ENCODE measurements around the gene SCN9A. TPM values are rescaled to one million over a fixed set of nuclear protein-coding genes. Genes with fewer than 3 reads are reported as not detected.

SCN9A gene
- total and polyA plus RNA-seq, 2 of the 8 experiments (the other 6 are each of a cell fraction or from before 2014, with no cell fraction given), result 1.6 to 6.2 TPM

DNA sequence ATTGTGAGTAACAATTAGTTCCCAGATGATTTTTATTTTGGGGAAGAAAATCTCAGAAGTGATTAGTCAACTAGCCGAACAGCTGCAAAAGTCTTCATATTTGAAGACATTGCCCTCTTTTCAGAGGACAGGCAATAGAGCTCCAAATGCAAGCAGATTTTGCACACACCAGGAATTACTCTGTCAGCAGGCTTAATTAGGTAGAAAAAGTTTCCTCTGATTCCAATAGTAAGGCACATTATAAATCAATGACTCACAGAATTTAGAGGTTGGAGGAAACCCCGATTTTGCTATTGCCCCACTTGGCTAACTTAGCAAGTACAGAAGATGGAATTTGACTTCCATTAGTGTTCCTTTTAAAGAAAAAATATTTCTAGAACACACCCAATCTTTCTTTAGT is 217.2 kb downstream of the SCN9A start:
- no peaks in the 10 kb centered on the region for H3K79me1 ChIP-seq (ENCODE audit: low read depth, low read length)
- FAIRE-seq (no peak), DNase-seq (ENCODE audit: low read depth in 1 of 2, low spot score in 2 of 2) (no peak)
- H2BK12ac ChIP-seq (ENCODE audit: low read depth, low read length), result no peak overlapping the region
- H3K23ac ChIP-seq (ENCODE audit: insufficient read length), result no peak overlapping the region
- no peak overlapping the region for H4K8ac ChIP-seq (ENCODE audit: extremely low read depth, insufficient read depth, low read length)
- no peak for TF ChIP-seq POLR2AphosphoS5 (IDR thresholded peaks at IDR 0.05; ENCODE audit: low read depth, low read length)
- no peak for TF ChIP-seq CHD1 (IDR thresholded peaks at IDR 0.05; ENCODE audit: low read depth, low read length)
- TF ChIP-seq RXRA (IDR thresholded peaks at IDR 0.05; ENCODE audit: insufficient read depth, low read depth, low read length), result no peak
- TF ChIP-seq RNF2 (IDR thresholded peaks at IDR 0.05; ENCODE audit: borderline replicate concordance, low read depth, low read length, missing control alignments, poor library complexity, severe bottlenecking), result no peak
- TF ChIP-seq, protein P1, sequence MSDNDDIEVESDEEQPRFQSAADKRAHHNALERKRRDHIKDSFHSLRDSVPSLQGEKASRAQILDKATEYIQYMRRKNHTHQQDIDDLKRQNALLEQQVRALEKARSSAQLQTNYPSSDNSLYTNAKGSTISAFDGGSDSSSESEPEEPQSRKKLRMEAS (IDR thresholded peaks at IDR 0.05), result no peak
- no peak for TF ChIP-seq SIN3A (conservative IDR thresholded peaks at IDR 0.05 in 1 of 2, IDR thresholded peaks at IDR 0.05 in 1 of 2; ENCODE audit: low read depth in 1 of 2, low read length in 2 of 2)
- TF ChIP-seq TEAD4 (IDR thresholded peaks at IDR 0.05; ENCODE audit: low read depth, low read length), result no peak
- TF ChIP-seq PHF8 (conservative IDR thresholded peaks at IDR 0.05; ENCODE audit: low read depth, low read length), result no peak
- TF ChIP-seq KDM5A (IDR thresholded peaks at IDR 0.05; ENCODE audit: low read length), result no peak
- no peak for TF ChIP-seq SP1 (IDR thresholded peaks at IDR 0.05; ENCODE audit: low read depth, low read length)
- TF ChIP-seq, protein P2, sequence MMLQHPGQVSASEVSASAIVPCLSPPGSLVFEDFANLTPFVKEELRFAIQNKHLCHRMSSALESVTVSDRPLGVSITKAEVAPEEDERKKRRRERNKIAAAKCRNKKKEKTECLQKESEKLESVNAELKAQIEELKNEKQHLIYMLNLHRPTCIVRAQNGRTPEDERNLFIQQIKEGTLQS (IDR thresholded peaks at IDR 0.05; ENCODE audit: insufficient read depth, low read depth, low read length), result no peak
- TF ChIP-seq EP300 (IDR thresholded peaks at IDR 0.05; ENCODE audit: borderline replicate concordance in 1 of 2, low read depth in 2 of 2, low read length in 2 of 2), result no peak
- no peaks in the 10 kb centered on the region for H3K9me3 ChIP-seq (ENCODE audit: insufficient read depth in 2 of 2, low read depth in 1 of 2, low read length in 1 of 2)
- no peak overlapping the region for H2AFZ ChIP-seq (ENCODE audit: low read length)
- no peak overlapping the region for H2BK20ac ChIP-seq (ENCODE audit: low read length)
- H3K4ac ChIP-seq (replicated peaks; ENCODE audit: insufficient read length, low read depth, low read length), result no peak overlapping the region
- H3K9ac ChIP-seq (replicated peaks in 1 of 4; ENCODE audit: extremely low read depth in 1 of 4, low read depth in 3 of 4, low read length in 3 of 4), result no peak overlapping the region
- H3K56ac ChIP-seq (replicated peaks; ENCODE audit: insufficient read length, low read depth, low read length), result no peak overlapping the region
- 86% methylated on average over 2 of the region's 2 CpGs; no CpG with 5 or more reads in 1 of the 2 experiments for WGBS, 2 experiments (ENCODE audit: extremely low coverage in 1 of 2, insufficient coverage in 1 of 2, insufficient read length in 1 of 2, insufficient replicate concordance in 2 of 2, low coverage in 1 of 2, low lambda C conversion rate in 2 of 2, missing lambda C conversion rate in 1 of 2)
- no peak overlapping the region for H2BK5ac ChIP-seq (ENCODE audit: low read depth, low read length)
- no peak overlapping the region for H2BK120ac ChIP-seq (replicated peaks; ENCODE audit: low read depth, low read length)
- no peak overlapping the region for H2AK5ac ChIP-seq (ENCODE audit: low read depth, low read length)
- H2BK15ac ChIP-seq (ENCODE audit: low read length), result no peak overlapping the region
- H4K20me1 ChIP-seq (replicated peaks in 1 of 2; ENCODE audit: control insufficient read depth in 1 of 2, insufficient read depth in 2 of 2, low read length in 2 of 2), result no peaks in the 10 kb centered on the region
- H3K4me1 ChIP-seq (replicated peaks in 1 of 4; ENCODE audit: control insufficient read depth in 3 of 4, insufficient read depth in 4 of 4, low read length in 3 of 4), result no peaks in the 10 kb centered on the region
- H3K14ac ChIP-seq (ENCODE audit: insufficient read length), result no peak overlapping the region
- CTCF ChIA-PET (ENCODE audit: partially characterized antibody), result interaction anchor here (1.2 kb wide), 1 partner anchor 22 kb away, joined by 5 read pairs; no protein-coding TSS in a partner anchor
- POLR2A ChIA-PET (ENCODE audit: partially characterized antibody), result no interaction called here
- no peak overlapping the region for H3K4me3 ChIP-seq (ENCODE audit: extremely low read depth in 1 of 4, insufficient read depth in 2 of 4, low read depth in 3 of 4, low read length in 4 of 4)
- H4K5ac ChIP-seq (ENCODE audit: insufficient read length, low read depth, low read length), result no peak overlapping the region
- H3K36me3 ChIP-seq (ENCODE audit: control insufficient read depth in 2 of 4, insufficient read depth in 4 of 4, low read length in 3 of 4), result no peaks in the 10 kb centered on the region
- no peaks in the 10 kb centered on the region for H3K79me2 ChIP-seq (ENCODE audit: control insufficient read depth in 1 of 2, insufficient read depth in 2 of 2, low read length in 2 of 2)
- H3K27ac ChIP-seq (ENCODE audit: low read depth, low read length), result no peak overlapping the region
- no peak overlapping the region for H3K4me2 ChIP-seq (ENCODE audit: insufficient read depth in 1 of 2, low read depth in 2 of 2, low read length in 2 of 2)
- H3K18ac ChIP-seq (ENCODE audit: extremely low read depth, low read length), result no peak overlapping the region
- H3K27me3 ChIP-seq (replicated peaks in 1 of 4; ENCODE audit: control insufficient read depth in 3 of 4, extremely low read depth in 1 of 4, insufficient read depth in 3 of 4, low read length in 3 of 4), result no peaks in the 10 kb centered on the region
- H4K91ac ChIP-seq (replicated peaks; ENCODE audit: insufficient read length, low read length), result no peak overlapping the region
- no peaks in the 10 kb centered on the region for H3K23me2 ChIP-seq (ENCODE audit: low read depth, low read length)

Data from H1 (cell line).